Colonic mucosa (tissue), 4 donors: Measurements from ENCODE around the gene USP1. TPM values are rescaled to one million over a fixed set of nuclear protein-coding genes. Genes with fewer than 3 reads are reported as not detected.

Experiments used
- DNase-seq: peaks from one replicate; pipeline ENCODE4 v3.0.0-alpha.2; 2020
- H3K27ac ChIP-seq: fragments of 200-600 bp; one replicate; pipeline ENCODE4 v1.8.0; 2021
- H3K27me3 ChIP-seq: fragments of 200-600 bp; one replicate; pipeline ENCODE4 v1.8.0; 2021
- H3K36me3 ChIP-seq: fragments of 200-600 bp; one replicate; pipeline ENCODE4 v1.8.0; 2021
- H3K4me1 ChIP-seq: fragments of 200-600 bp; one replicate; pipeline ENCODE4 v1.8.0; 2021; ENCODE audit warnings: mild to moderate bottlenecking
- H3K4me3 ChIP-seq: fragments of 200-600 bp; one replicate; pipeline ENCODE4 v1.8.0; 2021
- H3K9ac ChIP-seq, 2 donors: one replicate each; pipeline ENCODE4 v1.7.0; 2013; ENCODE audit warnings: control low read depth in 2 of 2, low read depth in 2 of 2, low read length in 2 of 2
- H3K9me3 ChIP-seq: fragments of 200-600 bp; one replicate; pipeline ENCODE4 v1.8.0; 2021
- CTCF ChIP-seq: fragments of 200-600 bp; IDR thresholded peaks from one replicate; pipeline ENCODE4 v1.8.0; 2022; ENCODE audit warnings: antibody characterized with exemption, mild to moderate bottlenecking
- intact Hi-C: fragments of 100-400 bp; cut with DNase I; formaldehyde crosslinking; loops from one replicate; pipeline ENCODE4 v1.14.1; 2022
- total RNA-seq, 2 donors: library from RNA; stranded (reverse); fragmentation: NEBNext Ultra II Directional in 1 of 2; extraction: Animal tissue kit (Norgen Biotek cat#: 25700) in 1 of 2; gene quantifications; one replicate each; pipeline ENCODE4 v1.2.1, GENCODE V29; 2021
- donor health status: healthy.
- donor health status: DM: no; HTN: no; CAD: no.
- donor health status: DM: no; HTN: no; CAD: no.

USP1 gene
- total RNA-seq, 2 donors from 2014 or later: 28.8 to 30.7 TPM

GRCh38 chr1:62426237-62426636 lies 10.6 kb upstream of the USP1 start:
- H3K27me3 ChIP-seq: no peaks in the 10 kb centered on the region
- no peaks in the 10 kb centered on the region for H3K36me3 ChIP-seq
- no peak overlapping the region for H3K27ac ChIP-seq
- no peak overlapping the region for H3K4me3 ChIP-seq
- intact Hi-C loops: no loop called here
- no peak for TF ChIP-seq CTCF
- no peak for DNase-seq
- no peaks in the 10 kb centered on the region for H3K9me3 ChIP-seq
- H3K4me1 ChIP-seq: no peaks in the 10 kb centered on the region
- H3K9ac ChIP-seq: no peak overlapping the region

- no peaks in the 10 kb centered on the region for H3K9me3 ChIP-seq
- no peak overlapping the region for H3K9ac ChIP-seq
- H3K27me3 ChIP-seq: no peaks in the 10 kb centered on the region
- intact Hi-C loops: no loop called here
- H3K4me1 ChIP-seq: no peaks in the 10 kb centered on the region
- H3K36me3 ChIP-seq: no peaks in the 10 kb centered on the region
- H3K4me3 ChIP-seq: no peak overlapping the region
- H3K27ac ChIP-seq: no peak overlapping the region
- TF ChIP-seq CTCF: no peak
- no peak for DNase-seq
These were observed 10.1 kb upstream of the USP1 start for GRCh38 chr1:62426794-62427193.

- Histone ChIP-seq H3K9me3 (no peaks in the 10 kb centered on the region), H3K9ac (no peak overlapping the region), H3K27ac (no peak overlapping the region), H3K27me3 (no peaks in the 10 kb centered on the region), H3K4me3 (no peak overlapping the region), H3K36me3 (no peaks in the 10 kb centered on the region), H3K4me1 (no peaks in the 10 kb centered on the region)
- intact Hi-C loops: no loop called here
- no peak for DNase-seq
- no peak for TF ChIP-seq CTCF
These were observed 8.5 kb upstream of the USP1 start for GRCh38 chr1:62428351-62428750.

- H3K27me3 ChIP-seq: no peaks in the 10 kb centered on the region
- no peak overlapping the region for H3K27ac ChIP-seq
- no peaks in the 10 kb centered on the region for H3K4me1 ChIP-seq
- no peak overlapping the region for H3K4me3 ChIP-seq
- H3K9me3 ChIP-seq: no peaks in the 10 kb centered on the region
- TF ChIP-seq CTCF: no peak
- no peaks in the 10 kb centered on the region for H3K36me3 ChIP-seq
- intact Hi-C loops: no loop called here
- no peak for DNase-seq
- H3K9ac ChIP-seq: no peak overlapping the region
These were observed 7.3 kb upstream of the USP1 start for GRCh38 chr1:62429581-62429980.

- Histone ChIP-seq H3K4me3 (no peak overlapping the region), H3K4me1 (peaks cover 4% of the 10 kb centered on the region), H3K9ac (no peak overlapping the region), H3K27ac (no peak overlapping the region), H3K27me3 (no peaks in the 10 kb centered on the region), H3K9me3 (no peaks in the 10 kb centered on the region), H3K36me3 (no peaks in the 10 kb centered on the region)
- no peak for TF ChIP-seq CTCF
- no peak for DNase-seq
- intact Hi-C loops: no loop called here
These were observed 2.8 kb upstream of the USP1 start for GRCh38 chr1:62433861-62434617.
